Colonic mucosa (tissue), 4 donors: ENCODE measurements around the gene IP6K3. TPM values are rescaled to one million over a fixed set of nuclear protein-coding genes. Genes with fewer than 3 reads are reported as not detected.

Experiments used
- DNase-seq: peaks from one replicate; pipeline ENCODE4 v3.0.0-alpha.2; 2020
- H3K27ac ChIP-seq: fragments of 200-600 bp; one replicate; pipeline ENCODE4 v1.8.0; 2021
- H3K27me3 ChIP-seq: fragments of 200-600 bp; one replicate; pipeline ENCODE4 v1.8.0; 2021
- H3K36me3 ChIP-seq: fragments of 200-600 bp; one replicate; pipeline ENCODE4 v1.8.0; 2021
- H3K4me1 ChIP-seq: fragments of 200-600 bp; one replicate; pipeline ENCODE4 v1.8.0; 2021; ENCODE audit warnings: mild to moderate bottlenecking
- H3K4me3 ChIP-seq: fragments of 200-600 bp; one replicate; pipeline ENCODE4 v1.8.0; 2021
- H3K9ac ChIP-seq, 2 donors: one replicate each; pipeline ENCODE4 v1.7.0; 2013; ENCODE audit warnings: control low read depth in 2 of 2, low read depth in 2 of 2, low read length in 2 of 2
- H3K9me3 ChIP-seq: fragments of 200-600 bp; one replicate; pipeline ENCODE4 v1.8.0; 2021
- intact Hi-C: fragments of 100-400 bp; cut with DNase I; formaldehyde crosslinking; loops from one replicate; pipeline ENCODE4 v1.14.1; 2022
- total RNA-seq, 2 donors: library from RNA; stranded (reverse); fragmentation: NEBNext Ultra II Directional in 1 of 2; extraction: Animal tissue kit (Norgen Biotek cat#: 25700) in 1 of 2; gene quantifications; one replicate each; pipeline ENCODE4 v1.2.1, GENCODE V29; 2021
- TF ChIP-seq, protein P1 (sequence below): fragments of 200-600 bp; IDR thresholded peaks from one replicate; pipeline ENCODE4 v1.8.0; 2022; ENCODE audit warnings: antibody characterized with exemption, mild to moderate bottlenecking
- donor health status: healthy.
- donor health status: DM: no; HTN: no; CAD: no.
- donor health status: DM: no; HTN: no; CAD: no.

IP6K3 gene
- total RNA-seq, 2 donors from 2014 or later: 0.17 to 0.29 TPM

DNA sequence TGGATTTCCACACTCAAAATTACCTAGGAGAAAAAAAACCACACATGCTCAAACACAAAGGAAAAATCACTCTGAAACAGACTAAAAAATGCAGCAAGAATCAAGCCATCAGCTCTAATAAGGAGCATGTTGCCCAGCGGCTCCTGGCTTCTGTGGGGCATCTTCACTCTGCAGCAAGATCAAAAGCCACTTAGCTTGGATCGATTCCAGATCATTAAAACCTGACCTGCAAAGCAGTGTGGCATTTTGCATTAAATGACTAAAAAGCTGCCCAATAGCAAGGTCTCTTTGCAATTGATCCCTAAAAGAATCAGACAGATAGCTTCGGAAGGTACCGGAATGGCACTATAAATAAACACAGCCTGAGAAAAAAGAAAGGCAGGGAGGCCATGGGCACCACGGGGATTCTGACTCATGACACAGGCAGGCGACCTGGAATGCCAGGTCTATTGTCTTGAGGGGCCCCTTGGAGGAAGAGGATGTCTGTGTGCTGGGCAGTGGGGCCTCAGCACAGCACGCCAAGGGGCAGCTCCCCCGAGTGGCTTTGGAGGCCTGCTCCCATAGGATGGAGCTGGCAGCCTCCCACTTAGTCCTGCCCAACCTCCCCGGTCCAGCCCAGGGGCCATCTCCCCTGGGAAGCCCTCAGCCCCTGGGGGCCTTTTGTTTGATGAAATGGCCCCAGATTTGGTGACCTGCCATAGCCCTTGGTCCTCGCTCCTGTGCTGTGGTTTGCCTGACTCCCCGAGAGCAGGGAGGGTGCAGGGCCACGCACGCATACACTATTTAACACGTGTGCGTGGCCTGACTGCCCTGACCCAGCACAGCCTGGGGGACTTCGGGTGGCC is 34.6 kb upstream of the IP6K3 start:
- H3K9ac ChIP-seq: no peak overlapping the region
- no peak for DNase-seq
- TF ChIP-seq, protein P1, sequence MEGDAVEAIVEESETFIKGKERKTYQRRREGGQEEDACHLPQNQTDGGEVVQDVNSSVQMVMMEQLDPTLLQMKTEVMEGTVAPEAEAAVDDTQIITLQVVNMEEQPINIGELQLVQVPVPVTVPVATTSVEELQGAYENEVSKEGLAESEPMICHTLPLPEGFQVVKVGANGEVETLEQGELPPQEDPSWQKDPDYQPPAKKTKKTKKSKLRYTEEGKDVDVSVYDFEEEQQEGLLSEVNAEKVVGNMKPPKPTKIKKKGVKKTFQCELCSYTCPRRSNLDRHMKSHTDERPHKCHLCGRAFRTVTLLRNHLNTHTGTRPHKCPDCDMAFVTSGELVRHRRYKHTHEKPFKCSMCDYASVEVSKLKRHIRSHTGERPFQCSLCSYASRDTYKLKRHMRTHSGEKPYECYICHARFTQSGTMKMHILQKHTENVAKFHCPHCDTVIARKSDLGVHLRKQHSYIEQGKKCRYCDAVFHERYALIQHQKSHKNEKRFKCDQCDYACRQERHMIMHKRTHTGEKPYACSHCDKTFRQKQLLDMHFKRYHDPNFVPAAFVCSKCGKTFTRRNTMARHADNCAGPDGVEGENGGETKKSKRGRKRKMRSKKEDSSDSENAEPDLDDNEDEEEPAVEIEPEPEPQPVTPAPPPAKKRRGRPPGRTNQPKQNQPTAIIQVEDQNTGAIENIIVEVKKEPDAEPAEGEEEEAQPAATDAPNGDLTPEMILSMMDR: no peak
- H3K9me3 ChIP-seq: no peaks in the 10 kb centered on the region
- no peaks in the 10 kb centered on the region for H3K27me3 ChIP-seq
- no peak overlapping the region for H3K4me3 ChIP-seq
- H3K27ac ChIP-seq: no peak overlapping the region
- H3K36me3 ChIP-seq: peaks cover 58% of the 10 kb centered on the region
- no peaks in the 10 kb centered on the region for H3K4me1 ChIP-seq
- intact Hi-C loops: no loop called here

- TF ChIP-seq, protein P1: no peak
- Histone ChIP-seq H3K27ac (no peak overlapping the region), H3K9ac (no peak overlapping the region), H3K9me3 (no peaks in the 10 kb centered on the region), H3K36me3 (peaks cover 68% of the 10 kb centered on the region), H3K4me1 (no peaks in the 10 kb centered on the region), H3K4me3 (no peak overlapping the region), H3K27me3 (no peaks in the 10 kb centered on the region)
- no peak for DNase-seq
- intact Hi-C loops: no loop called here
Measured at GRCh38 chr6:33779895-33780294, 33.2 kb upstream of the IP6K3 start.

GRCh38 chr6:33779290-33779689 is 32.6 kb upstream of the IP6K3 start:
- H3K4me1 ChIP-seq: no peaks in the 10 kb centered on the region
- no peaks in the 10 kb centered on the region for H3K27me3 ChIP-seq
- peaks cover 71% of the 10 kb centered on the region for H3K36me3 ChIP-seq
- TF ChIP-seq, protein P1: no peak
- no peak overlapping the region for H3K4me3 ChIP-seq
- H3K9ac ChIP-seq: no peak overlapping the region
- no peak for DNase-seq
- no peaks in the 10 kb centered on the region for H3K9me3 ChIP-seq
- intact Hi-C loops: no loop called here
- no peak overlapping the region for H3K27ac ChIP-seq

- H3K4me3 ChIP-seq: no peak overlapping the region
- DNase-seq: no peak
- intact Hi-C loops: no loop called here
Measured at GRCh38 chr6:33778444-33779121, 31.9 kb upstream of the IP6K3 start.

More at GRCh38 chr6:33778444-33779121, 31.9 kb upstream of the IP6K3 start:
- H3K9me3 ChIP-seq: no peaks in the 10 kb centered on the region
- no peaks in the 10 kb centered on the region for H3K4me1 ChIP-seq
- H3K27me3 ChIP-seq: no peaks in the 10 kb centered on the region
- peaks cover 71% of the 10 kb centered on the region for H3K36me3 ChIP-seq
- TF ChIP-seq, protein P1: no peak
- no peak overlapping the region for H3K9ac ChIP-seq
- no peak overlapping the region for H3K27ac ChIP-seq
